Breast epithelium (tissue), 4 donors: ENCODE results near the gene CALHM6. TPM values are rescaled to one million over a fixed set of nuclear protein-coding genes. Genes with fewer than 3 reads are reported as not detected.

Source experiments
- DNase-seq, 2 donors: peaks; one replicate each; pipeline ENCODE4 v3.0.0-alpha.2; 2019; ENCODE audit warnings: low spot score in 2 of 2
- H3K27ac ChIP-seq, 2 donors: fragments of 200-600 bp; sonication (generic) in 1 of 2; one replicate each; pipeline ENCODE4 v1.5.1; 2016 to 2019; ENCODE audit warnings: mild to moderate bottlenecking in 1 of 2
- H3K27me3 ChIP-seq, 2 donors: fragments of 200-600 bp; sonication (generic) in 1 of 2; one replicate each; pipeline versions ENCODE4 v1.5.1 to v1.6.0; 2017 to 2019; ENCODE audit warnings: control low read depth in 1 of 2, mild to moderate bottlenecking in 1 of 2
- H3K36me3 ChIP-seq: fragments of 200-600 bp; one replicate; pipeline ENCODE4 v1.5.1; 2019
- H3K4me1 ChIP-seq, 2 donors: fragments of 200-600 bp; sonication (generic); one replicate each; pipeline ENCODE4 v1.5.1; 2016 to 2019; ENCODE audit warnings: control low read depth in 1 of 2
- H3K4me3 ChIP-seq, 3 donors: fragments of 200-600 bp; sonication (generic); 1 replicate in 2 of 3; 2 replicates in 1 of 3; pipeline ENCODE4 v1.5.1; 2016 to 2019; ENCODE audit warnings: mild to moderate bottlenecking in 3 of 3, moderate library complexity in 2 of 3
- H3K9me3 ChIP-seq, 2 donors: fragments of 200-600 bp; sonication (generic) in 1 of 2; one replicate each; pipeline ENCODE4 v1.5.1; 2016 to 2019; ENCODE audit warnings: control low read depth in 1 of 2
- CTCF ChIP-seq, 3 donors: fragments of 450-650 bp; IDR thresholded peaks; one replicate each; pipeline ENCODE4 v1.5.1; 2016 to 2017; ENCODE audit warnings: antibody characterized with exemption in 3 of 3, mild to moderate bottlenecking in 3 of 3, moderate library complexity in 3 of 3
- POLR2A ChIP-seq: fragments of 450-650 bp; IDR thresholded peaks from one replicate; pipeline ENCODE4 v1.6.1; 2016; ENCODE audit warnings: antibody characterized with exemption, mild to moderate bottlenecking, moderate library complexity
- POLR2AphosphoS5 ChIP-seq, 3 donors: sonication (generic); formaldehyde crosslinking; IDR thresholded peaks; one replicate each; pipeline ENCODE4 v1.6.1; 2017; ENCODE audit warnings: antibody characterized with exemption in 3 of 3
- intact Hi-C: fragments of 100-400 bp; cut with DNase I; formaldehyde crosslinking; loops from one replicate; pipeline ENCODE4 v1.15.1; 2023; ENCODE audit warnings: low total_unique reads
- total RNA-seq, 3 donors: library from RNA; depleted of rRNA; stranded (reverse); fragments of >200 nt; gene quantifications; one replicate each; pipeline ENCODE4 v1.1.0, GENCODE V29; 2016

CALHM6 gene
- total RNA-seq, 3 donors from 2014 or later, result 2.3 to 9.1 (median 8.3) TPM

DNA sequence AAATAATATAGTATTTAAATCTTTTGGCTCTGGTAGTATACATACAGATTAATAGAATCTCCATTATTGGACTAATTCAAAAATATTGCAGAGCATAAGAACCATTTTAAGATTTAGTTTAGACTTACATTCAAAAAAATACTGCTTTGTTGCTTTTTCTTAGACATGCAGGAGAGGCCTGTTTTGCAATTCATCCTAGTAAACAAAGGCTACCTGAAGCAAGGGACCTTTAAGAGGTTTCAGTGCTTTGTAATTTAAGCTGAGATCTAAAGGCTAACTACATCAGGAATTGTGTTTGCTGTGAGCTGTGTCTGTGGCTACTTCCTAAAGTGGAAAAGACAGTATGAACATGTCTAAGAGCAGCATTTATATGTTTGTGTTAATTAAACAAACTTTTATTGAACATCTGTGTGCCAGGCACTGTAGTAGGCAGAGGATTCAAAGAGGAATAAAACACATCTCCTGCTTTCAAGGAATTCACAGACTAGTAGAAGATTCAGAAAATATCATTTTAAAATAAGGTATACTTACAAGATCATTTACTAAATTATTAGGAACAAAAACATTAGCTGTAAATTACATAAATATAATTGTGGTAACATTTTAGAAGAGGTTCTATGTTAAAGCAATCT lies 29.1 kb upstream of the CALHM6 start:
- no peak overlapping the region for H3K27ac ChIP-seq
- no peak overlapping the region for H3K4me3 ChIP-seq
- H3K9me3 ChIP-seq, result no peaks in the 10 kb centered on the region
- no peaks in the 10 kb centered on the region for H3K36me3 ChIP-seq
- no peaks in the 10 kb centered on the region for H3K4me1 ChIP-seq
- intact Hi-C loops, result no loop called here
- no peak for TF ChIP-seq POLR2AphosphoS5 (IDR thresholded peaks at IDR 0.05)
- no peak for TF ChIP-seq POLR2A
- no peak for TF ChIP-seq CTCF (IDR thresholded peaks at IDR 0.05)
- H3K27me3 ChIP-seq, result no peaks in the 10 kb centered on the region
- no peak for DNase-seq

DNA sequence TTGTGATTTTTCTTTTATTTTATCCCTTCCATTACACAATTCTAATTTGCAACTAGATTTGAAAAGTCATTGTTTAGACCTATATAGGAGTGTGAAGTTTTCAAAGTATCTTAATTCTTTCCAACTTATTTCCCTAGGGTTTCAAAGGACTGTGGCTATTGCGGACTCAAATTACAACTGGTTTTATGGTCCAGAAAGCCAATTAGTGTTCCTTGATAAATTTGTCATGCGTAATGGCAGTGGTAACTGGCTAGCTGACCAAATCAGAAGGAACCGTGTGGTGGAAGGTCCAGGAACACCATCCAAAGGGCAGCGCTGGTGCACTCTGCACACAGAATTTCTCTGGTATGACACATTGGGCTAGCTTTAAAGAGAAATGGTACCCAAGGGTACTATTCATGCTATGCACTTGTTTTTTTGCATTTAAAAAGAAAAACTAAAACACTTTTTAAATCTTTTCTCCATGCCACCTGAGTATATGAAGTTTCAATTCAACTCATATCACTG lies 27.9 kb upstream of the CALHM6 start:
- TF ChIP-seq CTCF (IDR thresholded peaks at IDR 0.05) (no peak), POLR2A (no peak), POLR2AphosphoS5 (IDR thresholded peaks at IDR 0.05) (no peak)
- Histone ChIP-seq H3K27ac (no peak overlapping the region), H3K27me3 (no peaks in the 10 kb centered on the region), H3K36me3 (no peaks in the 10 kb centered on the region), H3K9me3 (no peaks in the 10 kb centered on the region), H3K4me3 (no peak overlapping the region), H3K4me1 (no peaks in the 10 kb centered on the region)
- no peak for DNase-seq
- intact Hi-C loops, result no loop called here

- no peak overlapping the region for H3K27ac ChIP-seq
- H3K4me3 ChIP-seq, result no peak overlapping the region
- DNase-seq, result no peak
- no peaks in the 10 kb centered on the region for H3K4me1 ChIP-seq
- TF ChIP-seq POLR2A, result no peak
- intact Hi-C loops, result no loop called here
- H3K36me3 ChIP-seq, result no peaks in the 10 kb centered on the region
- no peaks in the 10 kb centered on the region for H3K9me3 ChIP-seq
- H3K27me3 ChIP-seq, result no peaks in the 10 kb centered on the region
Observed at GRCh38 chr6:116434056-116434725, 27.0 kb upstream of the CALHM6 start.

GRCh38 chr6:116436586-116436985 lies 24.6 kb upstream of the CALHM6 start:
- no peak for DNase-seq
- H3K27me3 ChIP-seq, result no peaks in the 10 kb centered on the region
- H3K36me3 ChIP-seq, result no peaks in the 10 kb centered on the region
- no peaks in the 10 kb centered on the region for H3K9me3 ChIP-seq
- no peak overlapping the region for H3K4me3 ChIP-seq
- no peaks in the 10 kb centered on the region for H3K4me1 ChIP-seq
- H3K27ac ChIP-seq, result no peak overlapping the region
- TF ChIP-seq CTCF (IDR thresholded peaks at IDR 0.05), result no peak
- TF ChIP-seq POLR2AphosphoS5 (IDR thresholded peaks at IDR 0.05), result no peak
- intact Hi-C loops, result no loop called here

GRCh38 chr6:116437656-116438055 lies 23.5 kb upstream of the CALHM6 start:
- no peak overlapping the region for H3K27ac ChIP-seq
- no peak for TF ChIP-seq POLR2AphosphoS5 (IDR thresholded peaks at IDR 0.05)
- TF ChIP-seq POLR2A, result no peak
- TF ChIP-seq CTCF (IDR thresholded peaks at IDR 0.05), result no peak
- H3K4me1 ChIP-seq, result no peaks in the 10 kb centered on the region
- intact Hi-C loops, result no loop called here
- no peak overlapping the region for H3K4me3 ChIP-seq
- H3K36me3 ChIP-seq, result no peaks in the 10 kb centered on the region
- DNase-seq, result no peak
- H3K9me3 ChIP-seq, result no peaks in the 10 kb centered on the region
- no peaks in the 10 kb centered on the region for H3K27me3 ChIP-seq
